T47D (cell line): ENCODE data around the gene NPIPA5.
"Not testable (repeated sequence)": the region's sequence is repeated elsewhere in the genome, so short reads cannot be mapped to it uniquely, and the experiment has no call there.

Experiments used
- DNase-seq, 2 experiments: peaks; one replicate each; pipeline versions ENCODE4 v3.0.0 to v3.0.0-alpha.2; 2011 to 2012; ENCODE audit warnings: low read depth in 1 of 2, low spot score in 1 of 2
- JUND ChIP-seq: IDR thresholded peaks from 2 replicates; pipeline ENCODE4 v1.6.1; 2012; ENCODE audit warnings: low read depth
- in situ Hi-C: cut with HindIII; loops from 2 replicates; pipeline ENCODE4 v1.10.0; 2016; ENCODE audit warnings: low sequenced_read_pairs, low pct_unique_long_range_greater_than_20kb

The NPIPA5 gene

DNA sequence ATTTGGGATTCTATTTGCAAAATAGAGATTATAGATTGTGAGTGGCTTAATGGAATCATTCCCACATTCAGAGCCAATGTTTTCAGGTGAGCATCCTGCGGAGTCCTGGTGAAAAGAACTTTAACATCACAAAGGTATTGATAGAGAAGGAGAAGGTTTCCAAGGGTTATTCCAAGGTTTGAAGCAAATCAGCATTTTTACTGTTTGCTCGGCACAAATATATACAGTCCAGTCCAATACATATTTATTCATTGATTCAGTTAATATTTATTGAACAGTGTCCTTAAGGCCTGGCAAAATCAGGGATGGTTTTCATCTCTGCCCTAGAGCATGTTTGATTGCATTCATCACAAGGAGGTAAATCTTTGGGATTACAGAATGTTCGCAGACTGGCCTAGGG is 23.9 kb upstream of the NPIPA5 start:
- DNase-seq: no peak
- in situ Hi-C loops: no loop called here
- no peak for TF ChIP-seq JUND

DNA sequence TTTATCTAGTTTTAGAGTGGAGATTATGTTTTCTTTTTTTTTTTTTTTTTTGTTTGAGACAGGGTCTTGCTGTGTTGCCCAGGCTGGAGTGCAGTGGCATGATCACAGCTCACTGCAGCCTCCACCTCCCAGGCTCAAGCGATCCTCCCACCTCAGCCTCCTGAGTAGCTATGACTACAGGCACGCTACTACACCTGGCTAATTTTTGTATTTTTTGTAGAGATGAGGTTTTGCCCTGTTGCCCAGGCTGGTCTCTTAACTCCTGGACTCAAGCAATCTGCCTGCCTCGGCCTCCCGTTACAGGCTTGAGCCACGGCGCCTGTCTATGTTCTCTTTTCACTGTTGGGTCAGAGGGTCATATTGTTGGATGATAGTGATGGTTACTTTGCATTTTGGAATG is 22.2 kb upstream of the NPIPA5 start:
- DNase-seq, in situ Hi-C loops: not testable (repeated sequence)

DNA sequence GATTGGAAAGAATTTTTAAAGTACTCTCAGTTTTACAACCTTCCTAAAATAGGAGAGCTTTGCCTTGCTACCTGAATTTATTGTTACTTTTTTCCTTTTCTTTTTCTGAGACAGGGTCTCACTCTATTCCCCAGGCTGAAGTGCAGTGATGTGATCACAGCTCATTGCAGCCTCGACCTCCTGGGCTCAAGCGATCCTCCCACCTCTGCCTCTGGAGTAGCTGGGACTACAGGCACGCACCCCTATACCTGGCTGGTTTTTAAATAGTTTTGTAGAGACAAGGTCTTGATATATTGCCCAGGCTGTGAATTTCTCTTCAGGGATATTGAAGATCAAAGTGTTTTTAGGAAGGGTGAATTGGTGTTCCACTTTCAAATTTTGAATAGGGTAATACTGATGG is 21.2 kb upstream of the NPIPA5 start:
- DNase-seq: no peak
- TF ChIP-seq JUND: no peak
- in situ Hi-C loops: no loop called here

DNA sequence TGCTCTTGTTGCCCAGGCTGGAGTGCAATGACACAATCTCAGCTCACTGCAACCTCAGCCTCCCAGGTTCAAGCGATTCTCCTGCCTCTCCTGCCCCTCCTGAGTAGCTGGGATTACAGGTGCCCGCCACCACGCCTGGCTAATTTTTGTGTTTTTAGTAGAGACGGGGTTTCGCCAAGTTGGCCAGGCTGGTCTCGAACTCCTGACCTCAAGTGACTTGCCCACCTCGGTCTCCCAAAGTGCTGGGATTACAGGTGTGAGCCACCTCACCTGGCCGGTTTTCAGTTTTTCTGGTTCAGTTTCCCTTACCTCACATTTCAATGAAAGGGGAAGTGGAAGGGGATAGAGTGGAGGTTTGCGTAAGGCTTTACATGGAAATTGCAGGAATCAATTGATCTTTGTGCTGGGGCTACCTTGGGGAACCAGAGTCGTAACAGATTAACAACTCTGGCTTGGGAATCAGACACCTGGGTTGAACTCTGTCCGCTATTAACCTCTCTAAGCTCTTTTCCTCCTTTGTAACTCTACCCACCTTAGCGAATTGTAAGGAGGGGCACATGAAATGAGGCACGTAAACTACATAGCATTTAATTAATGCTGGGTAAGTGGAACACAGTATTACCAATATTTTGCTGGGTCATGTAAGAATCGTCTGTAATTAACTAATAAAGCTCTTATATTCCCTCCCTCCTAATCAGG is 20.7 kb upstream of the NPIPA5 start:
- no peak for DNase-seq
- in situ Hi-C loops: no loop called here
- no peak for TF ChIP-seq JUND

DNA sequence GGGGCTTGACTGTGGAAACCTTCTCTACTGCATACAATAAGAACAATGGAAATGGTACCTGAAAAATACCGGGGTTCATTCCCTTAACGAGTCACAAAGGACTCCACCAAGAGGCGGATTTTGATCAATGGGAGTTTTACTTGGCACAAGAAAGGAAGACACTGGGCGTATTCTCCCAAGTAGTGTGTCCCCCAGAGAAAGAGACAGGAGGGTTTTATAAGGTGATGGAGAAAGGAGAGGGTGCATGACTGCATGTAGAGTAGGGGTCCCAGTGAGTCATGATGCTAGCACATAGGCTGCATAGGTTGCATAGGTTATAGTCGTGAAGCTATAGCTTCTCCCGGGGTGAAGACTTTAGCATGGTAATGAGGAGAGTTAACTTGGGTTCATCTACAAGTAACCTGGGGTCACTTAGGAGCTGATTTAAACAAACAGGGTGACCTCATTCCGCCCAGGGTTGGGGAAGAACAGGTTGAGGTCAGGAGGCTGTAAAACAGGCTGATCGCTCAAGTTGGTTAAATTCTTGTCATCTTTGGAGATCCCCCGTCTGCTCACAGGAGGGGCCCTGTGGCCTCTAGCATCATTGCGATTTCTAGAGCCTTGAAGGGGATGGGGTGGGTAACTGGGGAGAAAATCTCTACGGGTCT is 19.0 kb upstream of the NPIPA5 start:
- in situ Hi-C loops: no loop called here
- DNase-seq: no peak
- no peak for TF ChIP-seq JUND

DNA sequence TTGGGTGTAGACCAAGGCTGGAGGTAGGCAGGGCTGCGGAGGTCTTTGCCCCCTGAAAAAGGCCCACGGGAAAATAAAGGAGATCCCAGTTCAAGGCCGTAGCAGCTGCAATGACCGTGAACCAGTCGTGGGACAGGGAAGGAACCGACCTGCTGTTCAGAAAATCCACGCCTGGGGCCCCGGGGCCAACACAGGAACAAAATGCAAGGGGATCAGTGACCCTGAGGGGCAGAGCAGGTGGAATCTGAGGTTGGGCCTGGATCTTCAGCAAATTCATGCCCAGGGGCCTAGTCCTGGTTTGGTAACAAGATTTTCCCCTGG is 18.4 kb upstream of the NPIPA5 start:
- in situ Hi-C loops, DNase-seq: not testable (repeated sequence)

DNA sequence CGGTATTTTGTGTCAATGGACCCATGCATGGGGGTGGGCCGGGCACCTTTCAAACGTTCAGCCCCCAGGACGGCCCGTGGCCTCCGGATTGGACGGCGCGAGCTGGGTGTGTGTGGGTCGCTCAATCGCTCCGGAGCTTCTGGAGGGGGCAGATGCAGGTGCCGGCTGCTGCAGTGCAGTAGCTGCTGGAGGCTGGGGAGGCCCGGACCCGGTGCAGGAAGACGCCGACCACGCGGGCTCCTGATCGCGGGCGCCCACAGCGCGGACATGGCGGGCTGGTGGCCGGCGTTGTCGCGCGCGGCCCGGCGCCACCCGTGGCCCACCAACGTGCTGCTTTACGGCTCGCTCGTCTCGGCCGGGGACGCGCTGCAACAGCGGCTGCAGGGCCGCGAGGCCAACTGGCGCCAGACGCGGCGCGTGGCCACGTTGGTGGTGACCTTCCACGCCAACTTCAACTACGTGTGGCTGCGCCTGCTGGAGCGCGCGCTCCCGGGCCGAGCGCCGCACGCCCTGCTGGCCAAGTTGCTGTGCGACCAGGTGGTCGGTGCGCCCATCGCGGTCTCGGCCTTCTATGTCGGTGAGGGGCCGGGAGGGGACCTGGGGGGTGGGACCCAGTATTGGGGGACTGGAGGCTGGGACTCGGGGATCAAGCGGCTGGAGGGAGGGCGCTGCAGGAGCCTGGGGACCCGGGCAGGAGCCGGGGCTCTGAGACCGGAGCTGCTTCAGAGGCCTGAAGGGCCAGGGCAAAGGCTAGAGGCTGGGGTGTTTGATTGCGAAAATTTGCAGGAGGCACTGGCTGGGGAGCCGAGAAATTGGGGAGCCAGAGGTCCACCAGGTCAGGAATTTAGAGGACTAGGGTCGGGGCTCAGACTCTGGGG is 17.8 kb upstream of the NPIPA5 start, which contains the start of gene MPV17L:
TSS of gene MPV17L (plus strand) at position 124 of the 878 bp plus-strand sequence. CDS start at position 268, 144 bp downstream.
- peak; percentile 51 to 65 for DNase-seq
- in situ Hi-C loops: not testable (repeated sequence)

DNA sequence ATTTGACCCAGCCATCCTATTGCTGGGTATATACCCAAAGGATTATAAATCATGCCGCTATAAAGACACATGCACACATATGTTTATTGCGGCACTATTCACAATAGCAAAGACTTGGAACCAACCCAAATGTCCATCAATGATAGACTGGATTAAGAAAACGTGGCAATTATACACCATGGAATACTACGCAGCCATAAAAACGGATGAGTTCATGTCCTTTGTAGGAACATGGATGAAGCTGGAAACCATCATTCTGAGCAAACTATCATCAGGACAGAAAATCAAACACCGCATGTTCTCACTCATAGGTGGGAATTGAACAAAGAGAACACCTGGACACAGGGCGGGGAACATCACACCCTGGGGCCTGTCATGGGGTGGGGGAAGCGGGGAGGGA is 14.9 kb upstream of the NPIPA5 start:
- in situ Hi-C loops, DNase-seq: not testable (repeated sequence)

DNA sequence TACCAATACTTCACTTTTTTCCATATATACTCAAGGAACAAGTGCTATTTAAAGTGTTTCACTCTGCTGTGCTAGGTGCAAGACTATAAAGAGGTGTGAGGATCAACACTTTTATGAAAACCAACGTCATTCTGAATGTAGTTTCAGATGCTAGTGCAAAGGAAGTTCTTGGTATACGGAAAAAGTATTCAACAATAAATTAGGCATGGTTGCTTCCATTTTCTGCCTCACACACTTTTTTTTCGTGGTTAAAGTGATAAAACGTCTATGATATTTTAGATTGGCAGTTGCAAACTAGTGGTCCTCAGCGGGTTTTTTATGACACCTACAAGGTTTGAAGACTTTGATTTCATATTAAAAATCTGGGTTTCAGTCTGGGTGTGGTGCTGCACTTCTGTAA is 11.8 kb upstream of the NPIPA5 start:
- DNase-seq, in situ Hi-C loops: not testable (repeated sequence)

DNA sequence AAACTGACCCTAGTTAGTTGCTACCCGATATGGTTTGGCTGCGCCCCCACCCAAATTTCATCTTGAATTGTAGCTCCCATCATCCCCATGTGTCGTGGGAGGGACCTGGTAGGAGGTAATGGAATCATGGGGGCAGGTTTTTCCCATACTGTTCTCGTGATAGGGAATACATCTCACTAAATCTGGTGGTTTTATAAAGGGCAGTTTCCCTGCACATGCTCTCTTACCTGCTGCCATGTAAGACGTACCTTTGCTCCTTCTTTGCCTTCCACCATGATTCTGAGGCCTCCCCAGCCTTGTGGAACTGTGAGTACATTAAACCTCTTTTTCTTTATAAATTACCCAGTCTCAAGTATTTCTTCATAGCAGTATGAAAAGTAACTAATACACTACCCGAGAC is 10.0 kb upstream of the NPIPA5 start:
- DNase-seq, in situ Hi-C loops: not testable (repeated sequence)

DNA sequence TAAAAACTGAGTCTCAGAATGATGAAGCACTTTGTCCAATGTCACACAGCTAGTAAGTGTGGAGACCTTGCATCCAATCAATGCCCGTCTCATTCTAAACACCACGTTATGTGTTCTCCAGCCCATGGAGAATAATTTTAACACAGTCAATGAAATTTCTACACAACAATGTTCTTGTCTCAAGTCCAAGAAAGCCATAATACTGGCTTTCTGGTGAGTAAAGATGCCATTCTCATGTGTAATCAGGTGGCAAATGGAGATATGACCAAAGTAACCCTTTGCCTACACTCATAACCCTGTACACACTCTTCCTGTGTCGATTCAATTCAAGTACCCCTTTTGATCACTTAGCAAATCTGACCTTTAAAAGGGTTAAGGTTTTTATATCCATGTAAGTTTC is 4.7 kb upstream of the NPIPA5 start:
- DNase-seq, in situ Hi-C loops: not testable (repeated sequence)

DNA sequence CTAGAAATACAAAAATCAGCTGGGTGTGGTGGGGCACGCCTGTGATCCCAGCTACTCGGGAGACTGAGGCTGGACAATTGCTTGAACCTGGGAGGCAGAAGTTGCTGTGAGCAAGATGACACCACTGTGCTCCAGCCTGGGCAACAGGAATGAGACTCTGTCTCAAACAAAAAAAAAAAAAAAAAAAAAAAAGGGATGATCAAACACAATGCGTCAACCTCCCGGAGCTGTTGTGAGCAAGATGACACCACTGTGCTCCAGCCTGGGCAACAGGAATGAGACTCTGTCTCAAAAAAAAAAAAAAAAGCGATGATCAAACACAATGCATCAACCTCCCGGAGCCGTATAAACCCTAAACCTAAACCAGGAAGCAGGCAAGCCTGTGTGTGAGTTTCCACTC is 20.6 kb downstream of the NPIPA5 start:
- DNase-seq, in situ Hi-C loops: not testable (repeated sequence)

DNA sequence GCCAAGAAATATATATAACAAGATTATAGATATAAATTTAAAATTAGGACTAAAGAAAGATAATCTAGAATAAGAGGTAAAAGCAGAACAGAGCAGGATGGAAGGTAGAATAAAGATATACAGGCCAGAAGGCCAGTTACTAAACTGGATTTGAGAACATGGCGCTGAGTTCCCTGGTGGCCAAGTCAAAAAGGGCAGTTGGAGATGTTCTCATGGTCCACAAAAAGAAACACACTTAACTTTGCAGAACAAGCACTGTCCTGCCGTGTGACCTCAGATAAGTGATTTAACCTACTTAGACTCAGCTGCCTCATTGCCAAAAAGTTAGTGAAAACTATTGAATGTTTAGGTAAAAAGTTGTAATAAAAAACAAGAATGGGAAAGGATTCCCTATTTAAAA is 23.2 kb downstream of the NPIPA5 start:
- in situ Hi-C loops: not testable (repeated sequence)

DNA sequence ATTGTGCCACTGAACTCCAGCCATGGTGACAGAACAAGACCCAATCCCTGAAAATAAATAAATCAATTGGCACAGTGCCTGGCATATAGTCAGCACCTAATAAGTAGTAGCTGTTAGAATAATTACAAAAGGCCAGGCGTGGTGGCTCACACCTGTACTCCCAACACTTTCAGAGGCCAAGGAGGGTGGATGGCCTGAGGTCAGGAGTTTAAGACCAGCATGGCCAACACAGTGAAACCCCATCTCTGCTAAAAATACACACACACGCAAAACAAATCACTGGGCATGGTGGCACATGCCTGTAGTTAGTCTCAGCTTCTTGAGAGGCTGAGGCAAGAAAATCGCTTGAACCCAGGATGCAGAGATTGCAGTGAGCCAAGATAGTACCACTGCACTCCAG is 25.2 kb downstream of the NPIPA5 start:
- in situ Hi-C loops, DNase-seq: not testable (repeated sequence)

More for the DNA sequence above, 23.2 kb downstream of the NPIPA5 start:
- not testable (repeated sequence) for DNase-seq

DNA sequence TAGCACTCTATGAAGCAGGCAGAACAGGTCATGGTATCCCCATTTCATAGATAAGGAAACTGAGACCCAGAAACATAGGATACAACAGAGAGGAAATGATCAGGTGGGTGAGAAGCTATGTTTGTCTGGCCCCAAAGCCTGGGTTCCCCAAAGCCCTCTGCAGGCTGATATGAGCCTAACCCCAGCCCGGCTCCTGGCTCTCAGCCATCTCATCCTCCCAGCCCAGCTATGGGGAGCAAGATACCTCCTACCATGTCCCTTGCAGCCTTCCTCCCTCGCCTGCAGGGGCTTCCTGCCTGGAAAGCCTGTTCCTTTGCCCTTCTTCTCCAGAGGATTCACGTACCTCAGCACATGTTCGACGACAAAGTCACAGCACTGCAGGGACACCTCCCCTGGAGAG is 26.3 kb downstream of the NPIPA5 start:
- in situ Hi-C loops, DNase-seq: not testable (repeated sequence)

DNA sequence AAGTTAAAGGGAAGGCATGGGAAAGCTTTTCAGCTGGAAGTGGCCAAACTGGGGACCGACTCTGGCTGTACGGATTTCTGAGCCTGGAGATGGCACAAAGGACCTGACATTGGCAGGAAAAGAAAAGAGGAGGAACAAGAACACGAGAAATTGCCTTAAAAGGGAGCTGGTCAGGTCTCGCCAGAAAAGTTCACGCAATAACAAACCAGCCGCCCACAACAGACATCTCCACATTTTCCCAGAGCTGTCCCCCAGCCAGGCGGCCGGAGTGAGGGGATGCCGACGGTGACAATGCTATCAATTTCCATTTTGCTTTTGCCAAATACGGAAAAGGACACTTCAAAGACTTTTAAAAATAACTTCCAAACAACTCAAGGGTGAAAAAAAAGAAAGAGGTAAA is 26.8 kb downstream of the NPIPA5 start:
- DNase-seq, in situ Hi-C loops: not testable (repeated sequence)

DNA sequence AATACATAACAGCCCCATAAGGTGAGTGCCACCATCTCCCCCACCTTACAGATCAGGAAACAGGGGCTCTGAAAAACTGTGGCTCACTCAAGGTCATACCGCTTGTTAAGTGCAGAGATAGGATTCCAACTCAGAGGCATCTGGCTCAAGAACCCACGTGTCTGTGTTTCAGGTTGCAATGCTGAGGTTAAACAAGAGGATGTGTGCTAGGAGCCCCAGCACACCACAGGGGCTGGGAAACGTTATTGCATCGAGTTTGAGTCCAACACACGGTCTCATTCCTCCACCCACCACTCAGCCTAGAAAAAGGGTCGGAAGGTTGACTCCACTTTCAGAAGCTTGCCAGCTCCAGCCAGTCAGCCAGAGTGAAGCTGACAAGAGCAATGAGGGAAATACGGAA is 29.4 kb downstream of the NPIPA5 start:
- in situ Hi-C loops: not testable (repeated sequence)

DNA sequence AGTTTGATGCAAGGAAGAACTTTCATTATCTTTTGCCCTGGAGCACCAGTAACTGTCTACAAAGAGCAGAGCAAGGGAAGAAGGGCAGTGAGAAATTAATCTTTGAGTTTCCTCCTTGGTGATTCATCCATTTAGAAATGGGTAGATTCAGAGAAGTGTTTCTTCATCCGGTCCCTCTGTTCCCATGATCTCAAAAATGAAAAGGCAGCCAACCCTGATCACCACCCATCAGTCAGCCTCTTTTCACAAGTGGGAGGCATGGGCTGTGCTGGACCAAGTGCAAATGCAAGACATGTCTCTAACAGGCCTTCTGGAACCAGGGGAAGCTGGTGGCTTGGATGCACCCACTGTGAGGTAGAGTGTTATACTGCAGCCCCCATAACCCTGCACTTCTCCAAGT is 35.8 kb downstream of the NPIPA5 start:
- DNase-seq, in situ Hi-C loops: not testable (repeated sequence)

More for the DNA sequence above, 29.4 kb downstream of the NPIPA5 start:
- DNase-seq: not testable (repeated sequence)
